ENCODE results near the gene PAPLN. TPM values are rescaled to one million over a fixed set of nuclear protein-coding genes. Genes with fewer than 3 reads are reported as not detected.

The PAPLN gene
- total and polyA plus RNA-seq, 2 donors from 2014 or later, result 19.1 to 132 TPM

DNA sequence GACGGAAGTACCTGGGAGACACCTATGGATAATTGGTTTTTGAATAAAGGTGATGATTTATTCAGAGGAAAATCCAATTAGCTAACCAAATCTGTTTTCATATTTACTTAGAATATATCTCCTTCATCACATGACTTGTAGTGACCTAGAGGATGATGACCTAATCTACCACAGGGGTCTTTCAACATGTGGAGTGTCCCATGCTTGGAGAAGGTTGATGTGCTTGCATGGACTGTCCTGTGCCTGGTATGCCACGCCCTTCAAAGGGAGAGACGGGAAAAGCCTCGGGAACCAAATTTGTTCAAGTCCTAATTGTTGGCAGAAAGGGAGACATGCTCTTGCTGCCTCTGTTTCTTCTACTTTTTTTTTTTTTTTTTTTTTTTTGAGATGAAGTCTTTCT is 11.8 kb upstream of the PAPLN start:
- intact Hi-C loops (cut with DNase I), result no loop called here
- no peak overlapping the region for H3K4me3 ChIP-seq (ENCODE audit: low read length in 3 of 3)
- no peaks in the 10 kb centered on the region for H3K9me3 ChIP-seq (ENCODE audit: control insufficient read depth in 2 of 3, insufficient read depth in 1 of 3, low read length in 3 of 3)
- no peak for DNase-seq
- FAIRE-seq, result no peak
- TF ChIP-seq, protein P1, sequence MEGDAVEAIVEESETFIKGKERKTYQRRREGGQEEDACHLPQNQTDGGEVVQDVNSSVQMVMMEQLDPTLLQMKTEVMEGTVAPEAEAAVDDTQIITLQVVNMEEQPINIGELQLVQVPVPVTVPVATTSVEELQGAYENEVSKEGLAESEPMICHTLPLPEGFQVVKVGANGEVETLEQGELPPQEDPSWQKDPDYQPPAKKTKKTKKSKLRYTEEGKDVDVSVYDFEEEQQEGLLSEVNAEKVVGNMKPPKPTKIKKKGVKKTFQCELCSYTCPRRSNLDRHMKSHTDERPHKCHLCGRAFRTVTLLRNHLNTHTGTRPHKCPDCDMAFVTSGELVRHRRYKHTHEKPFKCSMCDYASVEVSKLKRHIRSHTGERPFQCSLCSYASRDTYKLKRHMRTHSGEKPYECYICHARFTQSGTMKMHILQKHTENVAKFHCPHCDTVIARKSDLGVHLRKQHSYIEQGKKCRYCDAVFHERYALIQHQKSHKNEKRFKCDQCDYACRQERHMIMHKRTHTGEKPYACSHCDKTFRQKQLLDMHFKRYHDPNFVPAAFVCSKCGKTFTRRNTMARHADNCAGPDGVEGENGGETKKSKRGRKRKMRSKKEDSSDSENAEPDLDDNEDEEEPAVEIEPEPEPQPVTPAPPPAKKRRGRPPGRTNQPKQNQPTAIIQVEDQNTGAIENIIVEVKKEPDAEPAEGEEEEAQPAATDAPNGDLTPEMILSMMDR (IDR thresholded peaks at IDR 0.05; ENCODE audit: borderline replicate concordance, extremely low read depth, insufficient read depth), result no peak
- H3K27me3 ChIP-seq (ENCODE audit: control insufficient read depth, insufficient read depth, low read length), result no peaks in the 10 kb centered on the region
- H3K9ac ChIP-seq (ENCODE audit: low read length in 3 of 3), result no peak overlapping the region
- H3K36me3 ChIP-seq (ENCODE audit: control insufficient read depth in 2 of 3, insufficient read depth in 3 of 3, low read length in 3 of 3), result peaks cover 0 to 4% (median 0%) of the 10 kb centered on the region in 3 donors
- no peak overlapping the region for H3K27ac ChIP-seq (ENCODE audit: low read depth in 2 of 2, low read length in 2 of 2)
- peaks cover 3 to 16% (median 13%) of the 10 kb centered on the region in 3 donors for H3K4me1 ChIP-seq (ENCODE audit: control insufficient read depth in 2 of 3, insufficient read depth in 2 of 3, low read depth in 1 of 3, low read length in 3 of 3)

DNA sequence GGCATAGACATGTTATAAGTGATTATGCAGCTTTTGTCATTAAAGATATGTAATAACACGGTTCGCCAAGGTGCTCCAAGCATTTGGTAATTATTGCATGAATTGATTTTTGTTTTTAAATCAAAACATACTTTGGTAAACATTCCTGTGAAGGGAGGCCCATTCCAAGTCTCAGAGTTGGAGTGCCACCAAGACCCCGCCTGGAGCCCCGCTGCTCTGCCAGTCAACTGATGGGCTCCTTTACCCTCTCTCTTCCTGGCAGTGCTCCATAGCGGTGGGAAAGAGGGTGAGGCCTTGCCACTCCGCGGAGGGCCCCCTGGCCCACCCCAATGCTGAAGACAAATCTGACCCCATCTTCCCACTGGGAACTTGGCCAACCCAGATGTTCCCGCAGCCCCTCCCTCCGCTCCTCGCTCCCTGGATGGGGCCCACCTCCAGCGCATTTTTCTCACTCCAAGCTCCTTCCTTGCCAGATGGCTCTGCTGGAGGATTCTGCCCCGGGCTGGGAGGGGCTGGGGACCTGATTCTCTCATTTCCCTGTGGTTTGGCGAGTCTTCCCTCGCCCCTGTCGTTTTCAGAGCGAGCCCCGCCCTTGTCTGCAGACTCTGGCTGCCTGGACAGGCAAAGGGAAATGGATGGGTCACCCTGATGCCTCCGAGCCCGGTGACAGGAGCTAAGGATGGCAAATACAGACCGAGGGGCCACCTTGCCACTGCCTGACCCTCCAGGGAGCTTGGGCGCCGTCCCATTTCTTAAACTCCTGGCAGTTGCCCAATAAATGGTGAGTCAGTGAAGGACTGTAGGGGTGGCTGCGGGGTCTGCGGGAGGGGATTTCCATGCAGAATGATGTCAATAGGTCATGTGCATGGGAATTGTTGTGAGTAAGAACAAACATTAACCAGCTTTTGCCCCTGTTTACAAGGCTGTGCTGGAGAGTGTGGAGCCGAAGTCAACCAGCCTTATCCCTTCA is 9.2 kb upstream of the PAPLN start:
- intact Hi-C loops (cut with DNase I), result no loop called here
- no peak for FAIRE-seq
- no peaks in the 10 kb centered on the region for H3K9me3 ChIP-seq (ENCODE audit: control insufficient read depth in 2 of 3, insufficient read depth in 1 of 3, low read length in 3 of 3)

DNA sequence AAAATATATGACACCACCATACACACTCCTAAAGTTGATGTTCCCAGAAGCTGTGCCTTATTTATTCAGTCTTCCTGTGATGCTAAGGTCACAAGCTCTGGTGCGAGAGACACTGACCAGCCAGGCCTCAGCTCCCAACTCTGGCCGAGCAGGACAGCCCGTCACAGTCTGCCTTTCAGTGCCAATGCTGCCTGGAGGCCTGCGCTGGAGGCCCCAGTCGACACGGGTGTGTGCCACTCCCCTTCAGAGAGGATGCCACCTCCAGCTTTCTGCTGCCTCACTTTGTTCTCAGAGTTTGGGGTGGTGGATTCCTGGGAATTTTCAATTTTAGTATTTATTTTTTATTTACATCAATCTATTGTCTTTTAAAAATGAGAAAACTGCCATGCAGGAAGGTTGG is 7.3 kb upstream of the PAPLN start:
- Histone ChIP-seq H3K4me1 (ENCODE audit: control insufficient read depth in 2 of 3, insufficient read depth in 2 of 3, low read depth in 1 of 3, low read length in 3 of 3) (peaks cover 3 to 23% (median 13%) of the 10 kb centered on the region in 3 donors), H3K9me3 (ENCODE audit: control insufficient read depth in 2 of 3, insufficient read depth in 1 of 3, low read length in 3 of 3) (no peaks in the 10 kb centered on the region), H3K4me3 (ENCODE audit: low read length in 3 of 3) (no peak overlapping the region), H3K27me3 (ENCODE audit: control insufficient read depth, insufficient read depth, low read length) (no peaks in the 10 kb centered on the region), H3K27ac (ENCODE audit: low read depth in 2 of 2, low read length in 2 of 2) (no peak overlapping the region), H3K9ac (ENCODE audit: low read length in 3 of 3) (no peak overlapping the region), H3K36me3 (ENCODE audit: control insufficient read depth in 2 of 3, insufficient read depth in 3 of 3, low read length in 3 of 3) (no peaks in the 10 kb centered on the region)
- DNase-seq (no peak), FAIRE-seq (no peak)
- intact Hi-C loops (cut with DNase I), result no loop called here
- TF ChIP-seq, protein P1 (IDR thresholded peaks at IDR 0.05; ENCODE audit: borderline replicate concordance, extremely low read depth, insufficient read depth), result no peak

More for the DNA sequence above, 9.2 kb upstream of the PAPLN start:
- peak in 3 of 5 donors; percentile 58 to 85 (median 82) for DNase-seq
- TF ChIP-seq, protein P1 (IDR thresholded peaks at IDR 0.05; ENCODE audit: borderline replicate concordance, extremely low read depth, insufficient read depth), result no peak
- no peaks in the 10 kb centered on the region for H3K27me3 ChIP-seq (ENCODE audit: control insufficient read depth, insufficient read depth, low read length)
- peak overlapping the region in 1 of 3 donors; percentile 13 for H3K9ac ChIP-seq (ENCODE audit: low read length in 3 of 3)
- H3K27ac ChIP-seq (ENCODE audit: low read depth in 2 of 2, low read length in 2 of 2), result peak overlapping the region; percentile 73 to 75
- H3K36me3 ChIP-seq (ENCODE audit: control insufficient read depth in 2 of 3, insufficient read depth in 3 of 3, low read length in 3 of 3), result no peaks in the 10 kb centered on the region
- no peak overlapping the region for H3K4me3 ChIP-seq (ENCODE audit: low read length in 3 of 3)
- peaks cover 3 to 18% (median 13%) of the 10 kb centered on the region in 3 donors for H3K4me1 ChIP-seq (ENCODE audit: control insufficient read depth in 2 of 3, insufficient read depth in 2 of 3, low read depth in 1 of 3, low read length in 3 of 3)

Data from kidney (tissue), 14 donors.